ENCODE measurements around the gene DDTL.

Gene DDTL

DNA sequence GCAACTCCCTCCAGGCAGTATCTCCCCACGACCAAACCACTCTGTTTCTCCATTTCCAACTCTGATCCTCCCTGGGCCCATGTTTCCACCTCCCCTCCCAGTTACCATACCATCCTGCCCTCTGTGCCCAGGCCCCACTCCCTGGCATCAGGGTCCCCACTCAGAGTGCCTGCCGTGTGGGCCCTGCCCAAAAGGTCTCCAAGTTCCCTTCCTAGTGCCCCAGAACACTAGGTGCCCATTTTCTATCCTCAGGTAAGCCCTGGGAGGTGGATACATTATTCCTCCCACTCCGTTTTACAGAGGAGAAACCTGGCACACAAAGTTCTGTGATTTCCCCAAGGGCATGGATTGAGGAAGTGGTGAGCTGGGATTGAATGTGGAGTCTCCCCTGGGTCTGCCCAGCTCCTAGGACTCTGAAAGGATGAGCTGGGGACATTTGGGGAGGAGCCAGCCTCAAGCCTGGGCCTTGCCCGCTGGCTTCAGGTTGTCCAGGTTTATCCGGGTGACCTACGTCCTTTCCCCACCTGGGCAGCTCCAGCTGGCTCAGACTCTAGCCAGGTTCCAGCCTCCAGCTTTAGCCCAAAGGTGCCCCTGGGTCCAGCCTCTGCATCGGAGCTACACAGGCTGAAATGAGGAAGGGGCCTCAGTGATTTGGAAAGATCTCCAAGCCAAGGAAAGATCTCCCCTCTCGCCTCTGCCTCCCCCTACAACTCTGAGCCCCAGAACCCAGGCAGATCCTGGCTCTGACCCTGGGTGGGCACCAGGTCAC, 40.7 kb downstream of the DDTL start:
- no peak for DNase-seq

DNA sequence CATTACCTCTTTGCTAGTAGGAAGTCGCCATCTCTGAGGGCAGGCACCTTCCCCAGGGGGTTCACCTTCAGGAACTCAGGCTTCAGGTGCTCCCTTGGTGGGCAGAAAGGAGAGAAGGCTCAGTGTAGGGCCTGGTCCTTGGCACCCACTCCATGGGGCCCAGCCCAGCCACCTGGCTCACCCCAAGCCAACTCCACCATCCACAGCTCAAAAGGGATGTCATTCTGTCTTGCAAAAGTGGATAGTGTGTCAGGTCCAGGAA, 41.3 kb downstream of the DDTL start:
- DNase-seq: no peak

DNA sequence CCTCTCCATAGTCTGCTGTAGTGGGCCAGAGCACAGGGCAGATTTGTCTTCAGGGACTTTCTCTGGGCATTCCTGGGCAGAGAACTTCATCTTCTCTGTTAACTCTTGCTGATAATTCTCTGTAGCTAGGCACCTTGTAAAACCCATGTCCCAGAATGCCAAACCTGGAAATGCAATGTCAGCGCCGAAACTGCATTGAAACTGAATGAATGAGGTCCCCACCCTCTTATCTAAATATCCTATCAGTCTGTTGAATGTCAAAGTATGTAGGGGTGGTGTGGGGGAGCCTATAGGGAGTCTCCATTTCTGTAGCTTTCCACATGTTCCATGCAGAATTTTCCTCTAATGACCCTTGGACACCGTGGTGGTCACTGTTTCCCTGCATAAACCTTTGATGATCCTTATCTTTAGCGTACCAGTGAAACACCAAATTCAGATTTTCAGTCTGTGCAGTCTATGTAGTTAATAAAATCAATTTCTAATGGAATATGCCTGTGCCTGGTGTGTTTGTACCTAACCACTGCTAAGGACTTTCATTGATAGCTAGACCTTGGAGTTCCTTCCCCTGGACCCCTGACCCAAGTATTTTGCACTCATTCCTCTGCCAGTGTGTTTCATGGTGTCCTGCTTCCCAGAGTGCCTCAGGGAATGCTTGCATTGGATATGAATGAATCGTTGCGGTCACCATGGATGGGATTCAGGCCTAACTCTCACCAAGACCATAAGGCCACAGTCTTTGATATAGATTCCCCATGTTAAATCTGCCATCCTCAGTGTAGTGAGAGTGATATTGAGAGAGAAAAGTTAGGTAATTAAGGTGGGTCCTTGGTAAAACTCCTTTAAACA, 41.9 kb downstream of the DDTL start:
- DNase-seq: no peak

DNA sequence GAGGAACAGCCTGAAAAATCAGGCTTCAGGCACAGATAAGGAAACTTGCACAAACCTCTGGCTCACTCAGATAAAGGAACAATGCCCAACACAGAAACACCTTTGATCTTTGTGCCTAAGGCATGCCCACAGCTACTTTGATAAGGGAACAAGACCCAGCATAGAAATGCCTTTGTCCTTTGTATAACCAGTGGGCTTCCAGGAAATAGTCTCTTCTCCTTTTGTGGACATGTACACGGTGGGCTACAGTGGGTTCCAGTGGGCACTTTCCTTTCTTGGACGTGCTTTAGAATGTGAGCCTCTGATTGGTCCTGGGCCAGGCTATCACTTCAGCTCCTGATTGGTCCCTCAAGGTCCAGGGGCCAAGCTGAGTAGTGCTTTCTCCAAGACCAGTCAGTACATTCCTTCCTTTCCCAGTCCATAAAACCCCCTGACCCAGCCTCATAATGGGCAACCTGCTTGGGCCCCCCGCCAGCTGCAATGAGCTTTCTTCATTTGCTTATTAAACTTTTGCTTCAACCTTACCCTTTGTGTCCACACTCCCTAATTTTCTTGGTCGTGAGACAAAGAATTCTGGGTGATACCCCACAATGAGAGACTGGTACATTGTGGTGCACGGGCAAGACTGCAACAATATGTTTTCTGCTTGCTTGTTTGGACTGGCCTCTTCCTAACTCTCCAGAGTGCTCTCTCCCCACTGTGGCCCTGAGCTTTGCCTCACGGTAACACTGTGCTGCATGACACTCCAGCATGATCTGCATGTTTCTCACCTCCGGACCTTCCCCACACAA, 42.7 kb downstream of the DDTL start:
- DNase-seq: no peak

DNA sequence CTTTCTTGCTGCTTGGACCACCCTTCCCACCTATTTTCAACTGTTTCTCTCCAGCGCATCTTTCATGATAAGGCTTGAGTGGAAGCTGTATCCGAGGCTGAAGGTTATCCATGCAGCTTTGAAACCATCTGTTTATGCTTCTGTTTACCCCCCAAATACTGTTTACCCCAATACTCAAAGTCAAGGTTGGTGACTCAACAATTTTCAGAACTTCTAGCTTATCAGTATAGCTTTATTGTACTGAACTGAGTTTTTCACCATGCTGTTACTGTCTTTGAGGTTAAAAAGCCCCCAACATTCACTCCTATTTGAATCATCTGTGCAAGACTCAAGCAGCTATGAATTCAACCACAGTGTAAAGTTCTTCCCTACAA, 43.3 kb downstream of the DDTL start:
- no peak for DNase-seq

DNA sequence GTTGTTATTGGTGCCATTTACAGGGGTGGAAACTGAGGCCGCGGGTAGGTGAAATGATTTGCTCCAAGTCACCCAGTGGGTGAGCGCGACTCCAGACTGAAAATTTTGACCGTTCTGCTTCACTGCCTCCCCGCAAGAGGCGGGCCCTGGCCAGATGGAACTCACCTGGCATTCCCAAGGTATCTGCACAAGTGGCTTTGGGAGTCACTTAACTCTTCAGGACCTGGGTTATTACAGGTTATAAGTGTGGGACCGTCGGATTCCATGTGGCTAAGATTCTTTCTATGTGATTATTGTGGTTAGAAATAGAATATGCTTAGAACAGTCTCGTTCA, 45.0 kb downstream of the DDTL start:
- DNase-seq: no peak

DNA sequence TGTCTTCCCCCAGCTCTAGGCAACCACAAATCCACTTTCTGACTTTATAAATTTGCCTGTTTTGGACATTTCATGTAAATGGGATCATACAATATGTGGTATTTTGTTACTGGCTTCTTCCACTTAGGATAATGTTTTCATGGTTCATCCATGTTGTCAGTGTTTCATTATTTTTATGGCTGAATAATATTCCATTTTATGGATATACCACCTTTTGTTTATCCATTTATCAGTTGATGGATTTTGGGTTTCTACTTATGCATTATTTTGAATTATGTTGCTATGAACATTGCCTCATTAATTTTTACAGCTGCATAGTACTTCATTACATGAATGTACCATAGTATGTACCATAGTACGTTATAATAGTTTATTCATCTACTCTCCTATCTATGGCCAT, 49.5 kb downstream of the DDTL start:
- no peak for DNase-seq

DNA sequence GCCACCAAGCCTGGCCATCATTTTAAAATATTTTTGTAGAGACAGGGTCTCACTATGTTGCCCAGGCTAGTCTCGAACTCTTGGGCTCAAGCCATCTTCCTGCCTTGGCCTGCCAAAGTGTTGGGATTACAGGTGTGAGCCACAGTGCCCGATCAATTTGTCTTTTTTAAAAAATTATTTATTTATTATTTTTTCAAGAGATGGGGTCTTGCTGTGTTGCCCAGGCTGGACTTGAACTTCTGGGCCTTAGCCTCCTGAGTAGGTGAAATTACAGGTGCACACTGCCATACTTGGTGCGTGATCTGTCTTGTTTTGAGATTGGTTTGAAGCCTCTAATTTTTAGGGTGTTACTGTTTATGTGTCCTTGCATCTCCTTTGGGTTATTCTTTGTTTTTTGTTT, 54.6 kb downstream of the DDTL start:
- no peak for DNase-seq

All from NCI-H1436 (cell line).